Activated CD4-positive, alpha-beta T cell treated with anti-CD3 and anti-CD28 coated beads, Interleukin-2, amount 10 ng/mL, durations not matched to agents 7 days and 5 days (primary cell): ENCODE measurements around the gene WWP2. TPM values are rescaled to one million over a fixed set of nuclear protein-coding genes. Genes with fewer than 3 reads are reported as not detected.
"Not testable (repeated sequence)": the region's sequence is repeated elsewhere in the genome, so short reads cannot be mapped to it uniquely, and the experiment has no call there.

ENCODE experiments used
- CTCF ChIA-PET: fragments of 350-600 bp; sonication (Branson Sonifier 250); formaldehyde crosslinking; loops from one replicate; lab custom pipeline; 2021; ENCODE audit warnings: antibody characterized with exemption; lab: Charles Lee
- POLR2A ChIA-PET: fragments of 350-600 bp; sonication (Branson Sonifier 250); formaldehyde crosslinking; loops from one replicate; lab custom pipeline; 2021; ENCODE audit warnings: antibody characterized with exemption; lab: Charles Lee
- DNase-seq: peaks from one replicate; pipeline ENCODE4 v3.0.0-alpha.2; 2020
- H3K27ac Mint-ChIP-seq: one replicate; pipeline ENCODE4 v1.8.0; 2021; ENCODE audit warnings: mild to moderate bottlenecking, moderate library complexity, mixed read lengths
- H3K27me3 Mint-ChIP-seq: one replicate; pipeline ENCODE4 v1.8.0; 2021; ENCODE audit warnings: mixed read lengths
- H3K36me3 Mint-ChIP-seq: one replicate; pipeline ENCODE4 v1.8.0; 2021; ENCODE audit warnings: low read depth, mixed read lengths
- H3K4me1 Mint-ChIP-seq: one replicate; pipeline ENCODE4 v1.8.0; 2021; ENCODE audit warnings: mixed read lengths
- H3K4me3 Mint-ChIP-seq: one replicate; pipeline ENCODE4 v1.8.0; 2021; ENCODE audit warnings: mild to moderate bottlenecking, moderate library complexity, mixed read lengths
- H3K9me3 Mint-ChIP-seq: one replicate; pipeline ENCODE4 v1.8.0; 2021; ENCODE audit warnings: mixed read lengths
- total RNA-seq, 2 experiments: library from RNA; stranded (reverse); gene quantifications; one replicate each; pipeline ENCODE4 v1.2.3, GENCODE V29; 2021

WWP2 gene
- total RNA-seq, 2 experiments from 2014 or later = 68.8 to 76.3 TPM

DNA sequence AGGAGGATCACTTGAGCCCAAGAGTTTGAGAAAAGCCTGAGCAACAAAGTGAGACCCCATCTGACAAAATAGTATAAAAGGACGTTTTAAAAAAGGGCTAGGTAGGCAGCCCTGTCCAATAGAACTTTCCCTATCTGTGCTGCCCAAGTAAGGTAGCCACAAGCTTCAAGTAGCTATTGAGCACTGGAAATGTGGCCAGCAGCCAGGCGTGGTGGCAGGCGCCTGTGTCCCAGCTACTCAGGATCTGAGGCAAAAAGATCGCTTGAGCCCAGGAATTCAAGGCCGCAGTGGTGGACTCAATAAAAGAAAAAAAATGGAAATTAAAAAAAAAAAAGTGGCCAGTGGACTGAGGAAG lies 34.2 kb upstream of the WWP2 start:
- Mint-ChIP-seq H3K27me3 (no peaks in the 10 kb centered on the region), H3K27ac (peak overlapping the region; percentile 97)
- POLR2A ChIA-PET = interaction anchor here (0.9 kb wide), 1 partner anchor 27 kb away, joined by 5 read pairs; the partner anchor contains the start of gene NOB1

DNA sequence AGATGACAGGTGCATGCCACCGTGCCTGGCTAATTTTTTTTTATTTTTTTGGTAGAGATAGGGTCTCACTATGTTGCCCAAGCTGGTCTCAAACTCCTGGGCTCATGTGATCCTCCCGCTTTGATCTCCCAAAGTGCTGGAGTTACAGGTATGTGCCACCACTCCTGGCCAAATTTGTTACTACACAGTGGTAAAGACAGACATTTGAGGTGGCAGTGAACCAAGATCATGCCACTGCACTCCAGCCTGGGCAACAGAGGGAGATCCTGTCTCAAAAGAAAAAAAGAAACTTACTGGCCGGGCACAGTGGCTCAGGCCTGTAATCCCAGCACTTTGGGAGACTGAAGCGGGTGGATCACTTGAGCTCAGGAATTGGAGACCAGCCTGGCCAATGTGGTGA lies 33.1 kb upstream of the WWP2 start:
- POLR2A ChIA-PET = not testable (repeated sequence)

More for the DNA sequence above, 34.2 kb upstream of the WWP2 start:
- Mint-ChIP-seq H3K9me3 (no peaks in the 10 kb centered on the region), H3K4me3 (peak overlapping the region; percentile 92), H3K36me3 (no peaks in the 10 kb centered on the region), H3K4me1 (peaks cover 50% of the 10 kb centered on the region)
- CTCF ChIA-PET = interaction anchor here (0.6 to 7.9 kb wide), 7 partner anchors 8 to 1065 kb away, joined by 3 to 50 read pairs (median 3); partner anchors contain the start of gene NOB1
- DNase-seq = no peak

DNA sequence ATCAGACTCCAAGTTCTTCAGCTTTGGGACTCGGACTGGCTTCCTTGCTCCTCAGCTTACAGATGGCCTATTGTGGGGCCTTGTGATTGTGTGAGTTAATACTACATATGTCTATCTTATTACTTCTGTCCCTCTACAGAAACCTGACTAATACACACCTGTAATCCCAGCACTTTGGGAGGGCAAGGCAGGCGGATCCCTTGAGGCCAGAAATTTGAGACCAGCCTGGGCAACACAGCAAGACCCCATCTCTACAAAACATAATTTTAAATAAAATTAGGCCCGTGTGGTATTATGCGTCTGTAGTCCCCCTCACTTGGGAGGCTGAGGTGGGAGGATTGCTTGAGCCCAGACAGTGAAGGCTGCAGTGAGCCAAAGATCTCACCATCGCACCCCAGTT lies 30.9 kb upstream of the WWP2 start:
- POLR2A ChIA-PET, H3K9me3 Mint-ChIP-seq, H3K4me3 Mint-ChIP-seq, H3K27me3 Mint-ChIP-seq, H3K36me3 Mint-ChIP-seq, DNase-seq, H3K27ac Mint-ChIP-seq: not testable (repeated sequence)
- H3K4me1 Mint-ChIP-seq = peaks cover 24% of the 10 kb centered on the region
- CTCF ChIA-PET = interaction anchor here (2.5 kb wide), 1 partner anchor 24 kb away, joined by 7 read pairs; the partner anchor contains the start of gene NOB1

More for the DNA sequence above, 33.1 kb upstream of the WWP2 start:
- CTCF ChIA-PET = interaction anchor here (7.9 kb wide), 1 partner anchor 25 kb away, joined by 50 read pairs; the partner anchor contains the start of gene NOB1
- not testable (repeated sequence) for H3K4me3 Mint-ChIP-seq, H3K36me3 Mint-ChIP-seq, DNase-seq, H3K27me3 Mint-ChIP-seq, H3K9me3 Mint-ChIP-seq
- peaks cover 43% of the 10 kb centered on the region for H3K4me1 Mint-ChIP-seq
- H3K27ac Mint-ChIP-seq = peak overlapping the region; percentile 48

DNA sequence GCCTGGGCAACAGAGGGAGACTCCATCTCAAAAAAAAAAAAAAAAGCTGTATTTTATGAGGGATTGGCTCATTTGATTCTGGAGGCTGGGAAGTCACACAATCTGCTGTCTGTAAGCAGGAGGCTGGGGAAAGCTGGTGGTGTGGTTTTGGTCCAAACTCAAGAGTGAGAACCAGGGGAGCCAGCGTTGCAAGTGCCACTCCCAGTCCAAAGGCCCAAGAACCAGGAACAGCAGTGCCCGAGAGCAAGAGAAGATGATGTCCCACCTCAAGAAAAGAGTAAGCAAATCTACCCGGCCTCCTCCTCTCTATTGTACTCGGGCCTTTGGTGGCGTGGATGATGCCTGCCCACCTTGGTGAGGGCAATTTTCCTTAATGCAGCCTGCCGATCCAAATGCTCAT lies 30.0 kb upstream of the WWP2 start:
- H3K27me3 Mint-ChIP-seq = no peaks in the 10 kb centered on the region
- ChIA-PET CTCF (interaction anchor here (2.5 kb wide), 1 partner anchor 23 kb away, joined by 7 read pairs; the partner anchor contains the start of gene NOB1), POLR2A (no interaction called here)
- no peak overlapping the region for H3K4me3 Mint-ChIP-seq
- H3K27ac Mint-ChIP-seq = no peak overlapping the region
- no peaks in the 10 kb centered on the region for H3K36me3 Mint-ChIP-seq
- no peaks in the 10 kb centered on the region for H3K9me3 Mint-ChIP-seq
- no peak for DNase-seq
- peaks cover 16% of the 10 kb centered on the region for H3K4me1 Mint-ChIP-seq

DNA sequence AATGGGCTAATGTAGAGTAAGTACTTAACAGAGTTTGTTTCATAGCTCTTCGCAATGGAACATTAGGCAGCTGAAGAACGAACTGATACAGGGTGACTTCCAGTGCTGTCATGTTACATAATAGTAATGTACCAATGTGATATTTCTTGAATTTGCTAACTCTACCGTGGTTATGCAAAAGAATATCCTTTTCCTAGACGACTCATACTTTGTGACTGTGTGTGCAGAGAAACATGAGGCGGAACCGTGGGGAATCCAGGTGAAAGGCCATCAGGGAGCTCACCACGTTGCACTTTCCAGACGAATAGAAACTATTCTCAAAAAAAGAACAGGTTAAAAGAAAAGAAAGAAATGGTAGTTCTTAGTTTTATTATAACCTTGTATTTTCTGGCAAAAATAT lies 20.6 kb upstream of the WWP2 start:
- Mint-ChIP-seq H3K4me3 (no peak overlapping the region), H3K27me3 (no peaks in the 10 kb centered on the region), H3K4me1 (no peaks in the 10 kb centered on the region), H3K9me3 (no peaks in the 10 kb centered on the region), H3K36me3 (peaks cover 43% of the 10 kb centered on the region), H3K27ac (no peak overlapping the region)
- ChIA-PET POLR2A (no interaction called here), CTCF (interaction anchor here (0.6 to 2.5 kb wide), 4 partner anchors 15 to 920 kb away, joined by 3 to 13 read pairs (median 5); partner anchors contain the start of gene NQO1)
- DNase-seq = no peak

DNA sequence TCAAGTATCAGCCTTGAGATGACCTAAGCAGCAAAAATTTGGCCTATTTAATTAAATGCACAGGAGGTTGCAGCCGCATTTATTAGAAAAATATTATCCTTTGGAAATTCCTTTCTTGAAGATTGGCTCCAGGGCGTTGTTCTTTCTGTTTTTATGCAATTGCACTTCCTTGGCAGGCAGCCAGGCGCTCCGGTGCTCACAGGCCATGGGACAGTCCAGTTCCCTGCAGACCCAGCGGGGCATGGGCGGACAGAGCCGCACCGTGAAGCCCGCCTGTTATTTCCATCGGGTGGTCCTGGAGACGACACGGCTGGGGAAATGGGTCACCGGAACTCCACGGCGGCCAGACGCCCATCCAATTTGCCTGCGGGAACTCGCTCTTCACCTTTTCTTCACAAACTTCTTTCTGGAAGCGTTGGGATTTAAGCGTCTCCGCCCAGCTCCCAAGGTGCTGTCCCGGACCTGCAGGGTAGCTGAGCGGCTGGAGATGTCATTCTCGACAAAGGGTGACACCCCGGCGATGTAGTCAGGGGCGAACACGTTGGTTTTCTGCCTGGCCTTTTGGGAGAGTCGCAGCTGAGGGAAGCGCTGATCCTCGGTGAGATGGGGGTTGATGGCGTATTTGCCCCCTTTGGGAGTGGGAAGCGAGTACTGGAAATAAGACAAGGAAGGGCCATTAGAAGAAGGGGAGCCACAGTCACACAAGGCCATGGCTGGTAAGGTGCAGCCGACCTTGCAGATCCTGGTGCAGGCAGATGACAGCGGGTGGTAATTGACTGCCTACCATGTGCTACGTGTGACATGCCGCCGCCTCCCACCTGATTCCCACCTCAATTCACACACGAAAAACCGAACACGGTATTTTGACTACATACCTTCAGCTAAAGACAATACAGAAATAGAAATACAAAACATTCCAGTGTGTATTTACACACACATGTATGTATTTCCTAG lies 19.9 kb upstream of the WWP2 start:
- CTCF ChIA-PET = interaction anchor here (0.6 to 1.0 kb wide), 3 partner anchors 12 to 1095 kb away, joined by 3 to 6 read pairs (median 5); partner anchors contain the start of gene NOB1
- H3K27ac Mint-ChIP-seq = no peak overlapping the region
- no peak overlapping the region for H3K4me3 Mint-ChIP-seq
- POLR2A ChIA-PET = no interaction called here
- peaks cover 44% of the 10 kb centered on the region for H3K36me3 Mint-ChIP-seq
- no peaks in the 10 kb centered on the region for H3K4me1 Mint-ChIP-seq
- H3K9me3 Mint-ChIP-seq = no peaks in the 10 kb centered on the region
- H3K27me3 Mint-ChIP-seq = no peaks in the 10 kb centered on the region
- no peak for DNase-seq

DNA sequence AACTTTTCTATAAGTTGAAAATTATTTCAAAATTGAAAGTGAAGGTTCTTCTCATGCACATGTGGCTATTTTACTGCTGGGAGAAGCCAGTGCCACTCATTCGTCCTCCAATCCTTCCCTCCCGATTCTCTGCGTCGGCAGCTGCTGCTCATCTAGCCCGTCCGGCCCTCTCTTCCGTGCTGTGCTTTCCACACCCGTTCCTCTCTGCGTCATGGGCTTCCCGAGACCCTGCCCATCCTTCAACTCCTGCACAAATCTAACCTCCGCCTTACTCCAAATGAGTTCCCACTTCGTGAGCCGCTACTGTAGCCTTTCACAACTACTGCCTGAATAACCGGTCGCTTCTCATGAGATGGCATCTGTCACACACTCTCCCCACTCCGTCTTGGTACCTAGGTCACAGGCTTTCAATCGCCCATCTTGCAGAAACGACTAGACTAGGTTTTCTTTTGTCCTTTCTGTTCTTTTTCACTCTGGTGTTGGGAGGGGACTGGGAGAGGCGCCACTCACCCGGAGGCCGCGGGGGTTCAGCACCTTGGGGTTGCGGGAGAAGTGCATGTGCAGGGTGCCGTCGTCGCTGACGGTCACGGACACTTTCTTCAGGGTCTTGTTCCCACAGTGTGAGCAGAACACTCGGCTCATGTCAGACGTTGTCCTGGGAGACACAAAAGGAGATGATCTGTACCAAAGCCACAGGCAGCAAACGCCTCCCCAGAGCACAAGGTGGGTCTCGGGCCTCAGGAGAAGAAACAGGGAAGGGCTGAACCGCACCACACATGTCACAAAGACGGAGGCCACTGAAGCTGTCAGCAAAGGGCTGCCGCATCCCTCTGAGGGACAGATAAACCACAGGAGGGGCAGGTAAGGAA lies 17.5 kb upstream of the WWP2 start:
- H3K27me3 Mint-ChIP-seq = no peaks in the 10 kb centered on the region
- POLR2A ChIA-PET = no interaction called here
- H3K4me1 Mint-ChIP-seq = no peaks in the 10 kb centered on the region
- H3K36me3 Mint-ChIP-seq = peaks cover 62% of the 10 kb centered on the region
- no peak for DNase-seq
- CTCF ChIA-PET = interaction anchor here (1.0 to 1.5 kb wide), 3 partner anchors 8 to 18 kb away, joined by 3 to 6 read pairs (median 4); partner anchors contain the start of genes NOB1 and WWP2
- no peak overlapping the region for H3K4me3 Mint-ChIP-seq
- H3K27ac Mint-ChIP-seq = no peak overlapping the region
- H3K9me3 Mint-ChIP-seq = no peaks in the 10 kb centered on the region

DNA sequence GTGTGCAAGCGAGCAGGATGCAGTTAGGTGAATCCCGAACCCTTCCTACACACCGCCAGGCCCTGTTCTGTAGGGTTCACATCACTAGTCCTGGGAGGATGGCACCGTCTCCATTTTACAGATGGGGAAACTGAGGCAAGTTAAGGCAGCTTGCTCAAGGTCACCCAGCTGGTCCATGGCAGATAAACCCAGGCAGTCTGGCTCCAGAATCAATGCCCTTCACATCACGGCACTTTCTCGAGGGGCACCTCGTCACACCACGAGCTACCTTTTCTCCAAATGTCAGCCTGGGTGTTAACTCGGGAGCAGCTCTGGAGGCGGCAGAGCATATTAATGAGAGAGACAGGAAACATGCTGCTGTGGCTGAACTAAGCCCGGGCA lies 16.9 kb upstream of the WWP2 start:
- Mint-ChIP-seq H3K4me1 (no peaks in the 10 kb centered on the region), H3K36me3 (peaks cover 61% of the 10 kb centered on the region), H3K27me3 (no peaks in the 10 kb centered on the region), H3K9me3 (no peaks in the 10 kb centered on the region), H3K4me3 (no peak overlapping the region), H3K27ac (no peak overlapping the region)
- ChIA-PET CTCF (interaction anchor here (0.6 to 1.5 kb wide), 5 partner anchors 8 to 778 kb away, joined by 3 to 6 read pairs (median 3); partner anchors contain the start of genes COG4, NOB1 and WWP2), POLR2A (no interaction called here)
- DNase-seq = no peak

DNA sequence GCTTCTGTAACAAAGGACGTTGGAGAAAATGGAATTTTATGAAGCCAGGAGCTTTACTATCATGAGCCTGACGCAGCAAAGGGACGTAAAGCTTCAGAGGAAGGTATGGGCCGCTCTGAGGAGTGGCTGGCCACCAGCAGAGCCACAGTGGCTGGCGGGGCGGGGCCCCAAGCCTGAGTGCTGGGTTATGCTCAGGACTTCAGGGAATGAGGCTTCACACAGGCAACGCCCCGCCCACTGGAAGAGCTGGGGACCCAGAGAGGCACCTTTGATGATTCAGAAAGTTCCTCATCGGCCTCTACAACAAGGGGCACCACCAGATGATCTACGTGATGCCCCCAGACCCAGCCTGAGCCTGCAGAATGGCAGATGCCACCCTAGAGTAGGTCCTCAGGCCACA lies 16.2 kb upstream of the WWP2 start:
- ChIA-PET POLR2A (no interaction called here), CTCF (interaction anchor here (0.6 to 1.5 kb wide), 6 partner anchors 8 to 777 kb away, joined by 3 to 6 read pairs (median 4); partner anchors contain the start of genes COG4, NOB1 and WWP2)
- no peaks in the 10 kb centered on the region for H3K27me3 Mint-ChIP-seq
- H3K9me3 Mint-ChIP-seq = no peaks in the 10 kb centered on the region
- no peak overlapping the region for H3K27ac Mint-ChIP-seq
- H3K36me3 Mint-ChIP-seq = peaks cover 63% of the 10 kb centered on the region
- DNase-seq = no peak
- no peak overlapping the region for H3K4me3 Mint-ChIP-seq
- no peaks in the 10 kb centered on the region for H3K4me1 Mint-ChIP-seq

DNA sequence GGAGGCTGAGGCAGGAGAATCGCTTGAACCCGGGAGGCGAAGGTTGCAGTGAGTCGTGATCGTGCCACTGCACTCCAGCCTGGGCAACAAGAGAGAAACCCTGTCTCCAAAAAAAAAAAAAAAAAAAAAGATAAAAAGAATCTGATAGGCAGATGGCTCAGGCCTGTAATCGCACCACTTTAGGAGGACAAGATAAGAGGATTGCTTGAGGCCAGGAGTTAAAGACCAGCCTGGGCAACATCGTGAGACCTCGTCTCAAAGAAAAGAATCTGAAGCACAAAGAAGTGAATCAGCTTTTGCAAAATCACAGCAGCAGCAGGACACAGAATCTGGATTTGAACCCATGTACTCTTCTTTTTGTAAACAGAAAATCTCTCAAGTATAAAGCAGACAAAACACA lies 15.0 kb upstream of the WWP2 start:
- no peaks in the 10 kb centered on the region for H3K27me3 Mint-ChIP-seq
- no peak for DNase-seq
- POLR2A ChIA-PET = no interaction called here
- H3K9me3 Mint-ChIP-seq = no peaks in the 10 kb centered on the region
- CTCF ChIA-PET = interaction anchor here (0.6 to 2.0 kb wide), 3 partner anchors 12 to 157 kb away, joined by 3 to 6 read pairs (median 5); partner anchors contain the start of gene NQO1
- H3K36me3 Mint-ChIP-seq = peaks cover 64% of the 10 kb centered on the region
- peaks cover 3% of the 10 kb centered on the region for H3K4me1 Mint-ChIP-seq
- no peak overlapping the region for H3K27ac Mint-ChIP-seq
- H3K4me3 Mint-ChIP-seq = no peak overlapping the region

DNA sequence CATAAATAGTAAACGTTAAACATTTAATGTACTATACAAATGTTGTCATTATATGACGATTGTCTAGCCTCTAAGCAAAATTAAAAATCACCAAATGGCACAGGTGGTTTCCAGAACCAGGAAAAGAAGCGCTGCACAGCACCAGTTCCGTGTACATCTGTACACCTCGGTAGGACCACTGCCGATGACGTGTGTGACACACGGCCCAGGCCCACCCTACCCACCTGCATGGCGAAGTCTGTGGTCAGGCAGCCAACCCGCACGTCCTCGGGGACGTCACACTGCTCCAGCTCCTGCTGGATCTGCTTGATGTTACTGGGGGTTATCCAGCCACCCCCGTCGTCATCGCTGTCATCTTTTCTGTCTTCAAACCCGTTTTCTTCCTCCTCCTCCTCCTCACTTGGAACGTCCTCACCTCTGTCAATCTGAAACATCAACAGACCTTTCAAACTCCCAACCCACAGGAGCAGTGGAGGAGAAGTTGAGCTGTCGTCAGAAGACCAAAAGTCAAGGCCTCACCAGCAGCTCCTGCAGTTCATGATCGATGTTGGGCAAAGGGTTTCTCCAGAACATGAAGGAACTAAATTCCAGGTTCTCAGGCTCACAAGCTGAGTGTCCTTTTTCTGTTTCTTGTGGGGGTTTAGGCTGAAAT lies 13.3 kb upstream of the WWP2 start:
- Mint-ChIP-seq H3K9me3 (no peaks in the 10 kb centered on the region), H3K27ac (no peak overlapping the region), H3K36me3 (peaks cover 64% of the 10 kb centered on the region), H3K4me3 (no peak overlapping the region), H3K27me3 (no peaks in the 10 kb centered on the region), H3K4me1 (peaks cover 18% of the 10 kb centered on the region)
- CTCF ChIA-PET = interaction anchor here (2.0 kb wide), 1 partner anchor 22 kb away, joined by 6 read pairs; the partner anchor contains the start of gene NQO1
- DNase-seq = no peak
- POLR2A ChIA-PET = no interaction called here

DNA sequence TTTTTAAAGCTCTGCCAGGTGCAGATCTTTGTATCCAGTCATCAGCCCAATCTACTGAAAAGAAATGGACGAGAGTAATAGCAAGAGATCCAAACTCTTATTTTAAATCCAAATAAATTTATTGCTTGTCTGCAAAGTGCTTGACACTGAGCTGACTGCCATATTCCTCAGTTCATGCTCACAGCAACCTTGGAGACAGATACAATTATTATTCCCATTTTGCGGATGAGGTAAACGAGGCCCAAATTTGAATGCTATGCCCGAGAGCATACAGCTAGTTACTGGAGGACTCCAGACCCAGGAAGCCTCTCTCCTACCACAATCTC lies 8.0 kb upstream of the WWP2 start:
- POLR2A ChIA-PET = interaction anchor here (0.7 to 1.5 kb wide), 4 partner anchors 9 to 43 kb away, joined by 3 to 6 read pairs (median 5); partner anchors contain the start of genes NQO1 and WWP2
- Mint-ChIP-seq H3K27me3 (no peaks in the 10 kb centered on the region), H3K27ac (peak overlapping the region; percentile 98), H3K4me3 (peak overlapping the region; percentile 100), H3K4me1 (peaks cover 33% of the 10 kb centered on the region), H3K36me3 (peaks cover 32% of the 10 kb centered on the region), H3K9me3 (no peaks in the 10 kb centered on the region)
- CTCF ChIA-PET = interaction anchor here (0.5 to 3.6 kb wide), 34 partner anchors 9 to 424 kb away, joined by 3 to 50 read pairs (median 4); partner anchors contain the start of genes NQO1, PDF and WWP2
- no peak for DNase-seq
